HG03575 (cell line): ENCODE measurements around the gene AFF4.
"Not testable (repeated sequence)": the region's sequence is repeated elsewhere in the genome, so short reads cannot be mapped to it uniquely, and the experiment has no call there.

Experiments used
- ATAC-seq: cut with Tn5 transposase; IDR thresholded peaks from one replicate; pipeline ENCODE4 v1.9.1; 2021; ENCODE audit not compliant: unreplicated experiment, insufficient number of reproducible peaks, low FRiP score; ENCODE audit errors: extremely low read depth

Gene AFF4

GRCh38 chr5:132868754-132869153 lies 94.7 kb downstream of the AFF4 start:
- ATAC-seq = no peak

GRCh38 chr5:132867046-132867451 lies 96.4 kb downstream of the AFF4 start:
- no peak for ATAC-seq

DNA sequence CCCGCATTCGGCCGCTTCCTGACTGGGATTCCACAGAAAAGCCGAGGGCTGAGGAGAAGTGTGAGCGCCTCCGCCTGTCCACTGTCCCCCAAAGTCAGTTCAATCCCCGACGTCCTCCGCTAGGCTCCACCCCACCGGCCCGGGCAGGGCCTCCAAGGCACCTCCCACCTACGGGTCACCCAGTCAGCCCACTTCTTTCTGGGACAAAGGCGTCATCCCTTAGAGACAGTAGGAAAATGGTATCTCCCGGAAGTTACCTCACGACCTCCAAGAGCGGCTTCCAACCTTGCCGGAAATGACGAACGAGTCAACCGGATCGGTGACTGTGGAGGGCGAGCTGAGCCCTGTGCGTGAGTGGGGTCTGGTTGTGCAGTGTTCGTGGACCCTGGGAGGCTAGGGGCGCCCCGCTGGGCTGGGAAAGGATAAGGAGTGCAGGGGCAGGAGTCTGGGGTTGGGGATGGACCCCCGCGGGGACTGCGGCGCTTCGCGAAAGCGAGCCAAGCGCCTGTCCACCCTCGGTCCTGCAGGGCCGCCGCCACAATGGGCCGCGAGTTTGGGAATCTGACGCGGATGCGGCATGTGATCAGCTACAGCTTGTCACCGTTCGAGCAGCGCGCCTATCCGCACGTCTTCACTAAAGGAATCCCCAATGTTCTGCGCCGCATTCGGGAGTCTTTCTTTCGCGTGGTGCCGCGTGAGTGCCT lies 96.9 kb downstream of the AFF4 start, which contains the start of the genes GDF9 and UQCRQ:
Gene GDF9 (minus strand): TSS at position 128 of the 704 bp plus-strand sequence. CDS start 1,936 bp downstream, outside the sequence.
Gene UQCRQ (plus strand): TSS at position 301 of the 704 bp plus-strand sequence. CDS start 240 bp downstream, at position 541.
- ATAC-seq = peak; percentile 96

DNA sequence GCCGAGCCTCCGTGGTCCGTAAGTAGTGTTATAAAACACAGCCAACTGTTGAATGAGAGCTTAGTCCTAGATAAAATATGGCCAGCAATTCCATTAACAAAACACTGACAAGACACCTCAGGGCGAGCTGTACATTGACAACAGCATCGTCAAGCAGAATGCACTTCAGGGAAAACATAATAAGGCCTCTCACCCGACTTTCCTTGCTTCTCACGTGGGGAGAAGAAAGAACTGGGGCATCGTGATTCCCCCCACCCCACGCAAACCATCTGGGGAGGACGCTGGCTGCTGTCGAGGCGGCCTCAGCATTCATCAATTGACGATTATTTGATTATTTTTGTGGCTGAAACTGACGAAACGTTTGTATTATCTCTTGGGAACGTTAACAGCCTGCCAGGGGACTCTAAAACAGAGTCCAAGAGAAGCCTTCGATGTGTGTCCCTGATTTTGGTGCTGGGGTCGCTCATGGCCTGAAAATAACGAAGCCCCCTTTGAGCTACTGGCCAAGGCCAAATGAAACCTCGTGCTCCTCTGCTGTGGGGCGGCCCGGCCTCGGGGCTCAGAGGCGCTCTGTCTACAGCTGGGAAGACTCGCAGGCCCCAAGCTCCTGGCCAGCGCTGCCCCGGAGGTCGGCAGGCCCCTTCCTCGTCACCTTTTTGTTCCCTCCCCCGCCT lies 97.6 kb downstream of the AFF4 start:
- no peak for ATAC-seq

DNA sequence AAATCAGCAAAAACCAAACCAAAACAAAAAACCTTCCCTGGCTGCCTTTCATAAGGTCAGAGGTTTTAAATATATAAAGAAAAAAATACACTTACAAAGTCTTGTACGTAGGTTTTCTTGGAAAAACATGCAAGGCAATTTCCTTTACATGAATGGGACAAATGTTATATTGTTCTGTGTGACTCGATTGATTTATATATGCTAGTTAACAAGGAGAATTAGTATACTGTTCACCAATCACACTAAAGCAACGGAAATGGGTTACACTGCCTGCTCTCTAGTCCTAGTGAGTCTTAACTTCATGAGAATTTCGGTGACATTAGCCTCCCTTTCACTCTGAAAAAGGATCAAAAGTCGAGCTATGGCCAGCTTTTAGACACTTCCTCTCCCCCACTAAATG lies 102.7 kb downstream of the AFF4 start:
- ATAC-seq = no peak

GRCh38 chr5:132859889-132860437 lies 103.5 kb downstream of the AFF4 start:
- ATAC-seq = no peak

GRCh38 chr5:132856011-132856410 lies 107.4 kb downstream of the AFF4 start:
- ATAC-seq = no peak

- not testable (repeated sequence) for ATAC-seq
Observed at GRCh38 chr5:132854992-132855391, 108.4 kb downstream of the AFF4 start.

GRCh38 chr5:132854301-132854700 lies 109.1 kb downstream of the AFF4 start:
- no peak for ATAC-seq

- no peak for ATAC-seq
Observed at GRCh38 chr5:132853790-132854189, 109.6 kb downstream of the AFF4 start.

DNA sequence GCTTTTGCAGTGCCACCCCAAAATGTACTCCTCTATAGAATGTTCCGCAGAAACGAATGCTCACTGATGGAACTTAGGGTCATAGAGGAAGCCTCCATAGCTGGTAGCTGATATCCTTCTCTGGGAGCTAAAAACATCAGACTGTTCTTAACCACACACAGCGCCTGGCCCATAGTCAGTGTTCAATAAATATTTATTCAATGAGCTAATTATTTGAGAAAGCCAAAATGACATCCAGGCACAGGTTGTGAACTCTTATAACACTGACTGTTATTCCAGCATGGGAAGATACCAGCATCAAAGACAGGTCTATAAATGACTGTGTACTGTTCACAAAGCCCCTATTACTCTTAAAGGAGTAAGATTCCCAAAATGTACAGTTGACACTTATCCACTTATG lies 110.1 kb downstream of the AFF4 start:
- no peak for ATAC-seq

DNA sequence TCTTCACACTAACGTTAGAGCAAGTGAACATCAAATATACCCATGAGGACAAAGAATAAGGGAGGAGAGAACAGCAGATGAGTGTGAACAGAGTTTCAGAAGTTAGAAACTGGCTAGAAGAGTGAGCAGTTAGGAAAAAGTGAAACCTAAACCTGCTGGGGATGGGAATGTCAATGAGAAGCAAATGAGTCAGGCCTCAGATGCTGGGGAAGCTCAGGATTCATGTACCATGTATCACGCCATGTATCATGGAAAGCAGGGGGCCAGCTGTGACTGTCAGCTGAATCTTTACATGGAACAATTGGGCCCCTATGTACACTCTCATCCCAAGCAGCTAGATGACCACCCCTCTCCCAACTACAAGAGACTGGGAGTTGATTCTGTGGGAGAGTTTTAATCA lies 113.4 kb downstream of the AFF4 start:
- ATAC-seq = no peak

GRCh38 chr5:132849347-132849746 lies 114.1 kb downstream of the AFF4 start:
- ATAC-seq = no peak

DNA sequence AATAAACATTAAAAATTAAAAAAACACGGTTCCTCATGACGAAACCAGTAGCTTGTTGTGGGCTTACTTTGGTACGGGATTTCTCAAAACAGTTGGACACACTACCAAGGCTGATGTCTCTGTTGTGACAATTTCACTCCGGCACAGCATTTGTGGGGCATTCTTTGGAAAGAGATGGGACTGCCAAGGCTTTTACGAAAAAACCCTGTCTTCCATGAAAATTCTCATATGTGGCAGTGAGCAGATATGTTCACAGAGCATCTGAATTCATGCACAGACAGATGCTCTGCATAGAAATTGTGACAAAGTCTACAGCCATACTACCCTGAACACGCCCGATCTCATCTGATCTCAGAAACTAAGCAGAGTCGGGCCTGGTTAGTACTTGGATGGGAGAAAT lies 115.2 kb downstream of the AFF4 start:
- no peak for ATAC-seq

DNA sequence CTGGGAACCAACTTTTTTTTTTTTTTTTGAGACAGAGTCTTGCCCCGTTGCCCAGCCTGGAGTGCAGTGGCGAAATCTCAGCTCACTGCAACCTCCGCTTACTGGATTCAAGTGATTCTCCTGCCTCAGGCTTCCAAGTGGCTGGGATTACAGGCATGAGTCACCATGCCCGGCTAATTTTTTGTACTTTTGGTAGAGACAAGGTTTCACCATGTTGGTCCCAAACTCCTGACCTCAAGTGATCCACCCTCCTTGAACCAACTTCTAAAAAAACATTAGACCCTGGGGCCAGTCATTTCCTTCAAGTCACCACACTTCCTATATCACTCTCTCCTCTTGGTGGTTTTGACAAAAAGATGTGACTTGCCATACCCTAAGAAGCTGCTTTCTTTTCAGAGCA lies 122.1 kb downstream of the AFF4 start:
- ATAC-seq = no peak

DNA sequence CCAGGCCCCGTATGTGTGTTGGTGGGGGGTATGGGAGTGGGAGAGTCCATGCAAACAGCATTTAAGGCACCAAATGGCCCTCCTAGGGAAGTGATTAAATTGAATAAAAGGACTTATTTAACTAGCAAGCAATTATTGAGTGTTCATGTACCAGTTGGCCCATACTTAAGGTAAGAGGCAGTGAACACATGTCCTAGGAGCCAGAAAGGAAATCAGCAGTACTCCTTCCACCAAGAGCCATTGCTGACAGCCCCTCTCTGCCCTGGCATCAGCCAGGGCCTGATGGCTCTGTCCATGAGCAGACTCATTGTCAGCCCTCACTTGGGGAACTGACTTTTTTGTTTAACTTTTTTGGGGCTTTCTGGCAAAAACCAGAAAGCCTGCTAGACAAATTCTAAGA lies 122.5 kb downstream of the AFF4 start:
- no peak for ATAC-seq

GRCh38 chr5:132840313-132840712 lies 123.1 kb downstream of the AFF4 start:
- no peak for ATAC-seq

- ATAC-seq = no peak
Observed at GRCh38 chr5:132839426-132840301, 123.8 kb downstream of the AFF4 start.

DNA sequence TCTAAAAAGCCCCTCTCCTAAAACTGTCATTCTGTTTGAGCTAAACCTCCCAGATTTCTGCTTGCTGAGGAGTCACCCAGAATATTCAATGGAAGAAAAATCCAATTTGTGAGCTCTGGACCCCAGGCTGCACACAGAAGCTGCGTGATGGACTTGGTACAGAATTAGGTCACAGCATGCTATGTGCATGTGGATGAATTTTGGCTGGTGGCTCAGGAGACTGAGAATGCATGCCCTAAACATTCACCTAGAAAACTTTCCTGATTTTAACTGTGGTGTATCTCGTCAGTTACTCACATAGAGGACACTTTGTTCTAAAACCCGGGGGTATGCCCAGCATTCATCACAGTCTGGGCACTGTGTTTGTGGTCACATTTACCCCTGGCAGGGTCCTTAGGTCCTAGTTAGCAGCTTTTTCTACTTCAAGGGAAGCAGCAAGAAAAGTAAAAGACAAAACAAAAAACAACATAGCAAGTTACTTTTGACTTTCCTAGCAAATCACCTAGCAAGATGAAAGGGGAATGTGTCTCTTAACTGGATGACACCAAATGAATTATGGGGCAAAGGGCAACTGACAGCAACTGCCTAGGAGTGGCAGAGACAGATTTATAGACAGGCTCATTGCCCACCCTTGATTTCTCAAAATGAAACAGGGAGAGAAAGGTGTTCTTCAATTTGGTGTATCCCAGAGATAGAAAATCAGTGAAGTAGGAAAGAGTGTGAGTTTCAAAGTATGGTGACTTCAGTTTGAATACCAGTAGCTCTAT lies 124.7 kb downstream of the AFF4 start:
- ATAC-seq = no peak
